Panc1 (cell line): ENCODE data around the gene LYRM4.

Source experiments
- CTCF ChIP-seq: fragments of 450-650 bp; IDR thresholded peaks from 2 replicates; pipeline ENCODE4 v1.5.1; 2017; ENCODE audit warnings: mild to moderate bottlenecking
- POLR2AphosphoS5 ChIP-seq: IDR thresholded peaks from 2 replicates; pipeline ENCODE4 v1.6.1; 2012; ENCODE audit warnings: mild to moderate bottlenecking, low read depth, low read length, moderate library complexity
- TF ChIP-seq, protein P1 (sequence below), 2 experiments: IDR thresholded peaks; 2 replicates each; pipeline ENCODE4 v1.6.1; 2011 to 2012; ENCODE audit warnings: low read depth in 2 of 2, control low read depth in 1 of 2, low read length in 1 of 2, mild to moderate bottlenecking in 1 of 2, moderate library complexity in 1 of 2; ENCODE audit not compliant: insufficient read depth in 1 of 2

GRCh38 chr6:5243069-5243468, 17.7 kb downstream of the LYRM4 start:
- TF ChIP-seq CTCF (no peak), POLR2AphosphoS5 (no peak)
- TF ChIP-seq, protein P1, sequence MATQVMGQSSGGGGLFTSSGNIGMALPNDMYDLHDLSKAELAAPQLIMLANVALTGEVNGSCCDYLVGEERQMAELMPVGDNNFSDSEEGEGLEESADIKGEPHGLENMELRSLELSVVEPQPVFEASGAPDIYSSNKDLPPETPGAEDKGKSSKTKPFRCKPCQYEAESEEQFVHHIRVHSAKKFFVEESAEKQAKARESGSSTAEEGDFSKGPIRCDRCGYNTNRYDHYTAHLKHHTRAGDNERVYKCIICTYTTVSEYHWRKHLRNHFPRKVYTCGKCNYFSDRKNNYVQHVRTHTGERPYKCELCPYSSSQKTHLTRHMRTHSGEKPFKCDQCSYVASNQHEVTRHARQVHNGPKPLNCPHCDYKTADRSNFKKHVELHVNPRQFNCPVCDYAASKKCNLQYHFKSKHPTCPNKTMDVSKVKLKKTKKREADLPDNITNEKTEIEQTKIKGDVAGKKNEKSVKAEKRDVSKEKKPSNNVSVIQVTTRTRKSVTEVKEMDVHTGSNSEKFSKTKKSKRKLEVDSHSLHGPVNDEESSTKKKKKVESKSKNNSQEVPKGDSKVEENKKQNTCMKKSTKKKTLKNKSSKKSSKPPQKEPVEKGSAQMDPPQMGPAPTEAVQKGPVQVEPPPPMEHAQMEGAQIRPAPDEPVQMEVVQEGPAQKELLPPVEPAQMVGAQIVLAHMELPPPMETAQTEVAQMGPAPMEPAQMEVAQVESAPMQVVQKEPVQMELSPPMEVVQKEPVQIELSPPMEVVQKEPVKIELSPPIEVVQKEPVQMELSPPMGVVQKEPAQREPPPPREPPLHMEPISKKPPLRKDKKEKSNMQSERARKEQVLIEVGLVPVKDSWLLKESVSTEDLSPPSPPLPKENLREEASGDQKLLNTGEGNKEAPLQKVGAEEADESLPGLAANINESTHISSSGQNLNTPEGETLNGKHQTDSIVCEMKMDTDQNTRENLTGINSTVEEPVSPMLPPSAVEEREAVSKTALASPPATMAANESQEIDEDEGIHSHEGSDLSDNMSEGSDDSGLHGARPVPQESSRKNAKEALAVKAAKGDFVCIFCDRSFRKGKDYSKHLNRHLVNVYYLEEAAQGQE (IDR thresholded peaks at IDR 0.05; ENCODE audit: insufficient read depth in 1 of 2, low read depth in 2 of 2, low read length in 1 of 2) = no peak
